Liver (tissue), 3 donors: Measurements from ENCODE around the gene XYLB.

Experiments
- CTCF ChIP-seq: fragments of 150-350 bp; IDR thresholded peaks from 2 replicates; pipeline ENCODE4 v1.5.1; 2017; ENCODE audit warnings: improper control_type of control experiment, low read depth, low read length; ENCODE audit not compliant: missing input control
- EGR1 ChIP-seq, 2 donors: IDR thresholded peaks; 2 replicates each; pipeline ENCODE4 v1.6.1; 2016 to 2018; ENCODE audit warnings: antibody characterized with exemption in 2 of 2, low read depth in 2 of 2
- FOXA1 ChIP-seq: IDR thresholded peaks from 2 replicates; pipeline ENCODE4 v1.6.1; 2016; ENCODE audit warnings: antibody characterized with exemption
- GABPA ChIP-seq, 2 donors: IDR thresholded peaks in 1 of 2; conservative IDR thresholded peaks in 1 of 2; 2 replicates each; pipeline ENCODE4 v1.6.1; 2016; ENCODE audit warnings: antibody characterized with exemption in 2 of 2, mild to moderate bottlenecking in 1 of 2, moderate library complexity in 1 of 2
- HNF4G ChIP-seq: IDR thresholded peaks from 2 replicates; pipeline ENCODE4 v1.6.1; 2016; ENCODE audit warnings: antibody characterized with exemption
- JUND ChIP-seq, 2 donors: IDR thresholded peaks; 2 replicates each; pipeline ENCODE4 v1.6.1; 2016; ENCODE audit warnings: antibody characterized with exemption in 2 of 2
- MAX ChIP-seq: IDR thresholded peaks from 2 replicates; pipeline ENCODE4 v1.6.1; 2016; ENCODE audit warnings: antibody characterized with exemption
- SP1 ChIP-seq: IDR thresholded peaks from 2 replicates; pipeline ENCODE4 v1.6.1; 2018; ENCODE audit warnings: antibody characterized with exemption, mild to moderate bottlenecking
- TAF1 ChIP-seq: conservative IDR thresholded peaks from 2 replicates; pipeline ENCODE4 v1.6.1; 2016; ENCODE audit warnings: antibody characterized with exemption, mild to moderate bottlenecking
- YY1 ChIP-seq: IDR thresholded peaks from 2 replicates; pipeline ENCODE4 v1.6.1; 2016; ENCODE audit warnings: antibody characterized with exemption, mild to moderate bottlenecking
- TF ChIP-seq, protein P1 (sequence below): IDR thresholded peaks from 2 replicates; pipeline ENCODE4 v1.6.1; 2016; ENCODE audit warnings: antibody characterized with exemption, mild to moderate bottlenecking
- donor health status: healthy.
- donor health status: healthy.

DNA sequence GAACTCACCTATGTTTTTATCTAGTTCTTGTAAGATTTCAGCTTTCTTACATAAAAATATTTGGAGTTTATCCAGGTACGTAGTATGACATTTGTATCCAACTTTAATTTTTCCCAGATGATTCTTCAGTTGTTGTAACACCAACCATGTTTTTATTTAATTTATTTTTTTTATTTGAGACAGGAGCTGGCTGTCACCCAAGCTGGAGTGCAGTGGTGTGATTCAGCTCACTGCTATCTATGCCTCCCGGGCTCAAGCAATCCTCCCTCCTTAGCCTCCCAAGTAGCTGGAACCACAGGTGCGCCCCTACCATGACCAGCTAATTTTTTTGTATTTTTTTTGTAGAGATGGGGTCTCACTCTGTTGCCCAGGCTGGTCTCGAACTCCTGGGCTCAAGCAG is 6.6 kb downstream of the XYLB start:
- no peak for TF ChIP-seq CTCF
- TF ChIP-seq, protein P1, sequence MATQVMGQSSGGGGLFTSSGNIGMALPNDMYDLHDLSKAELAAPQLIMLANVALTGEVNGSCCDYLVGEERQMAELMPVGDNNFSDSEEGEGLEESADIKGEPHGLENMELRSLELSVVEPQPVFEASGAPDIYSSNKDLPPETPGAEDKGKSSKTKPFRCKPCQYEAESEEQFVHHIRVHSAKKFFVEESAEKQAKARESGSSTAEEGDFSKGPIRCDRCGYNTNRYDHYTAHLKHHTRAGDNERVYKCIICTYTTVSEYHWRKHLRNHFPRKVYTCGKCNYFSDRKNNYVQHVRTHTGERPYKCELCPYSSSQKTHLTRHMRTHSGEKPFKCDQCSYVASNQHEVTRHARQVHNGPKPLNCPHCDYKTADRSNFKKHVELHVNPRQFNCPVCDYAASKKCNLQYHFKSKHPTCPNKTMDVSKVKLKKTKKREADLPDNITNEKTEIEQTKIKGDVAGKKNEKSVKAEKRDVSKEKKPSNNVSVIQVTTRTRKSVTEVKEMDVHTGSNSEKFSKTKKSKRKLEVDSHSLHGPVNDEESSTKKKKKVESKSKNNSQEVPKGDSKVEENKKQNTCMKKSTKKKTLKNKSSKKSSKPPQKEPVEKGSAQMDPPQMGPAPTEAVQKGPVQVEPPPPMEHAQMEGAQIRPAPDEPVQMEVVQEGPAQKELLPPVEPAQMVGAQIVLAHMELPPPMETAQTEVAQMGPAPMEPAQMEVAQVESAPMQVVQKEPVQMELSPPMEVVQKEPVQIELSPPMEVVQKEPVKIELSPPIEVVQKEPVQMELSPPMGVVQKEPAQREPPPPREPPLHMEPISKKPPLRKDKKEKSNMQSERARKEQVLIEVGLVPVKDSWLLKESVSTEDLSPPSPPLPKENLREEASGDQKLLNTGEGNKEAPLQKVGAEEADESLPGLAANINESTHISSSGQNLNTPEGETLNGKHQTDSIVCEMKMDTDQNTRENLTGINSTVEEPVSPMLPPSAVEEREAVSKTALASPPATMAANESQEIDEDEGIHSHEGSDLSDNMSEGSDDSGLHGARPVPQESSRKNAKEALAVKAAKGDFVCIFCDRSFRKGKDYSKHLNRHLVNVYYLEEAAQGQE, result no peak
- TF ChIP-seq JUND (IDR thresholded peaks at IDR 0.05), result no peak
- no peak for TF ChIP-seq SP1
- no peak for TF ChIP-seq YY1
- TF ChIP-seq TAF1, result no peak
- no peak for TF ChIP-seq FOXA1
- no peak for TF ChIP-seq GABPA (IDR thresholded peaks at IDR 0.05 in 1 of 2, conservative IDR thresholded peaks at IDR 0.05 in 1 of 2)
- TF ChIP-seq HNF4G, result no peak
- no peak for TF ChIP-seq EGR1 (IDR thresholded peaks at IDR 0.05; ENCODE audit: low read depth in 2 of 2)
- TF ChIP-seq MAX, result no peak
